Breast epithelium (tissue), 4 donors: ENCODE measurements around the gene ZNF140. TPM values are rescaled to one million over a fixed set of nuclear protein-coding genes. Genes with fewer than 3 reads are reported as not detected.

Source experiments
- DNase-seq, 2 donors: peaks; one replicate each; pipeline ENCODE4 v3.0.0-alpha.2; 2019; ENCODE audit warnings: low spot score in 2 of 2
- H3K27ac ChIP-seq, 2 donors: fragments of 200-600 bp; sonication (generic) in 1 of 2; one replicate each; pipeline ENCODE4 v1.5.1; 2016 to 2019; ENCODE audit warnings: mild to moderate bottlenecking in 1 of 2
- H3K27me3 ChIP-seq, 2 donors: fragments of 200-600 bp; sonication (generic) in 1 of 2; one replicate each; pipeline versions ENCODE4 v1.5.1 to v1.6.0; 2017 to 2019; ENCODE audit warnings: control low read depth in 1 of 2, mild to moderate bottlenecking in 1 of 2
- H3K36me3 ChIP-seq: fragments of 200-600 bp; one replicate; pipeline ENCODE4 v1.5.1; 2019
- H3K4me1 ChIP-seq, 2 donors: fragments of 200-600 bp; sonication (generic); one replicate each; pipeline ENCODE4 v1.5.1; 2016 to 2019; ENCODE audit warnings: control low read depth in 1 of 2
- H3K4me3 ChIP-seq, 3 donors: fragments of 200-600 bp; sonication (generic); 1 replicate in 2 of 3; 2 replicates in 1 of 3; pipeline ENCODE4 v1.5.1; 2016 to 2019; ENCODE audit warnings: mild to moderate bottlenecking in 3 of 3, moderate library complexity in 2 of 3
- H3K9me3 ChIP-seq, 2 donors: fragments of 200-600 bp; sonication (generic) in 1 of 2; one replicate each; pipeline ENCODE4 v1.5.1; 2016 to 2019; ENCODE audit warnings: control low read depth in 1 of 2
- CTCF ChIP-seq, 3 donors: fragments of 450-650 bp; IDR thresholded peaks; one replicate each; pipeline ENCODE4 v1.5.1; 2016 to 2017; ENCODE audit warnings: antibody characterized with exemption in 3 of 3, mild to moderate bottlenecking in 3 of 3, moderate library complexity in 3 of 3
- POLR2A ChIP-seq: fragments of 450-650 bp; IDR thresholded peaks from one replicate; pipeline ENCODE4 v1.6.1; 2016; ENCODE audit warnings: antibody characterized with exemption, mild to moderate bottlenecking, moderate library complexity
- POLR2AphosphoS5 ChIP-seq, 3 donors: sonication (generic); formaldehyde crosslinking; IDR thresholded peaks; one replicate each; pipeline ENCODE4 v1.6.1; 2017; ENCODE audit warnings: antibody characterized with exemption in 3 of 3
- intact Hi-C: fragments of 100-400 bp; cut with DNase I; formaldehyde crosslinking; loops from one replicate; pipeline ENCODE4 v1.15.1; 2023; ENCODE audit warnings: low total_unique reads
- total RNA-seq, 3 donors: library from RNA; depleted of rRNA; stranded (reverse); fragments of >200 nt; gene quantifications; one replicate each; pipeline ENCODE4 v1.1.0, GENCODE V29; 2016

ZNF140 gene
- total RNA-seq, 3 donors from 2014 or later: 9.3 to 34.5 (median 22.3) TPM

- peak in 1 of 3 donors; percentile 79 for TF ChIP-seq POLR2AphosphoS5 (IDR thresholded peaks at IDR 0.05)
- no peak for TF ChIP-seq CTCF (IDR thresholded peaks at IDR 0.05)
- TF ChIP-seq POLR2A: no peak
- Histone ChIP-seq H3K36me3 (peaks cover 7% of the 10 kb centered on the region), H3K4me1 (no peaks in the 10 kb centered on the region), H3K27ac (peak overlapping the region; percentile 99 to 100), H3K4me3 (peak overlapping the region; percentile 78 to 92 (median 79)), H3K9me3 (peaks cover 67 to 83% of the 10 kb centered on the region in 2 donors), H3K27me3 (no peaks in the 10 kb centered on the region)
- peak; percentile 97 to 99 for DNase-seq
- intact Hi-C loops: no loop called here
Measured at GRCh38 chr12:133080026-133080367, 726 bp upstream of the ZNF140 start.

- DNase-seq: peak in 1 of 2 donors; percentile 21
- H3K9me3 ChIP-seq: peaks cover 68 to 83% of the 10 kb centered on the region in 2 donors
- H3K36me3 ChIP-seq: peaks cover 20% of the 10 kb centered on the region
- no peaks in the 10 kb centered on the region for H3K4me1 ChIP-seq
- H3K27ac ChIP-seq: peak overlapping the region; percentile 99 to 100
- no peaks in the 10 kb centered on the region for H3K27me3 ChIP-seq
- TF ChIP-seq POLR2A: no peak
- no peak for TF ChIP-seq CTCF (IDR thresholded peaks at IDR 0.05)
- TF ChIP-seq POLR2AphosphoS5 (IDR thresholded peaks at IDR 0.05): no peak
- peak overlapping the region; percentile 78 to 92 (median 79) for H3K4me3 ChIP-seq
- intact Hi-C loops: no loop called here
Measured at GRCh38 chr12:133081159-133081780, 547 bp downstream of the ZNF140 start.

- no peak overlapping the region for H3K4me3 ChIP-seq
- H3K36me3 ChIP-seq: peaks cover 41% of the 10 kb centered on the region
- intact Hi-C loops: no loop called here
- peaks cover 72 to 83% of the 10 kb centered on the region in 2 donors for H3K9me3 ChIP-seq
- H3K27ac ChIP-seq: no peak overlapping the region
- H3K27me3 ChIP-seq: no peaks in the 10 kb centered on the region
- TF ChIP-seq CTCF (IDR thresholded peaks at IDR 0.05) (no peak), POLR2AphosphoS5 (IDR thresholded peaks at IDR 0.05) (no peak)
- H3K4me1 ChIP-seq: no peaks in the 10 kb centered on the region
- DNase-seq: no peak
Measured at GRCh38 chr12:133083345-133083744, 2.6 kb downstream of the ZNF140 start.

- Histone ChIP-seq H3K9me3 (peaks cover 98 to 100% of the 10 kb centered on the region in 2 donors), H3K4me3 (no peak overlapping the region), H3K27me3 (no peaks in the 10 kb centered on the region), H3K36me3 (peaks cover 30% of the 10 kb centered on the region), H3K4me1 (no peaks in the 10 kb centered on the region), H3K27ac (no peak overlapping the region)
- no peak for DNase-seq
- no peak for TF ChIP-seq CTCF (IDR thresholded peaks at IDR 0.05)
- no peak for TF ChIP-seq POLR2AphosphoS5 (IDR thresholded peaks at IDR 0.05)
- no peak for TF ChIP-seq POLR2A
- intact Hi-C loops: no loop called here
Measured at GRCh38 chr12:133105620-133106019, 24.9 kb downstream of the ZNF140 start.

GRCh38 chr12:133106253-133106652 is 25.5 kb downstream of the ZNF140 start:
- Histone ChIP-seq H3K27ac (no peak overlapping the region), H3K9me3 (peaks cover 98 to 100% of the 10 kb centered on the region in 2 donors), H3K4me1 (no peaks in the 10 kb centered on the region), H3K36me3 (peaks cover 30% of the 10 kb centered on the region), H3K4me3 (peak overlapping the region in 1 of 3 donors; percentile 29), H3K27me3 (no peaks in the 10 kb centered on the region)
- TF ChIP-seq POLR2AphosphoS5 (IDR thresholded peaks at IDR 0.05) (no peak), CTCF (IDR thresholded peaks at IDR 0.05) (no peak), POLR2A (no peak)
- intact Hi-C loops: no loop called here
- no peak for DNase-seq
